Measurements from ENCODE around the gene ASAP2.

ASAP2 gene

GRCh38 chr2:9217838-9218770 lies 11.5 kb downstream of the ASAP2 start:
- H3K4me3 ChIP-seq (ENCODE audit: low read depth, low read length): no peak overlapping the region
- TF ChIP-seq CTCF (IDR thresholded peaks at IDR 0.05; ENCODE audit: insufficient read depth, low read depth, low read length, missing control alignments): no peak
- DNase-seq (ENCODE audit: low read depth): no peak

GRCh38 chr2:9219027-9219445 lies 12.4 kb downstream of the ASAP2 start:
- DNase-seq (ENCODE audit: low read depth): no peak
- H3K4me3 ChIP-seq (ENCODE audit: low read depth, low read length): no peak overlapping the region
- TF ChIP-seq CTCF (IDR thresholded peaks at IDR 0.05; ENCODE audit: insufficient read depth, low read depth, low read length, missing control alignments): no peak

GRCh38 chr2:9220201-9220600 lies 13.6 kb downstream of the ASAP2 start:
- no peak for DNase-seq (ENCODE audit: low read depth)
- H3K4me3 ChIP-seq (ENCODE audit: low read depth, low read length): no peak overlapping the region
- no peak for TF ChIP-seq CTCF (IDR thresholded peaks at IDR 0.05; ENCODE audit: insufficient read depth, low read depth, low read length, missing control alignments)

GRCh38 chr2:9221223-9221622 lies 14.6 kb downstream of the ASAP2 start:
- no peak for DNase-seq (ENCODE audit: low read depth)
- TF ChIP-seq CTCF (IDR thresholded peaks at IDR 0.05; ENCODE audit: insufficient read depth, low read depth, low read length, missing control alignments): no peak
- H3K4me3 ChIP-seq (ENCODE audit: low read depth, low read length): no peak overlapping the region

GRCh38 chr2:9222239-9222892 lies 15.8 kb downstream of the ASAP2 start:
- TF ChIP-seq CTCF (IDR thresholded peaks at IDR 0.05; ENCODE audit: insufficient read depth, low read depth, low read length, missing control alignments): no peak
- no peak overlapping the region for H3K4me3 ChIP-seq (ENCODE audit: low read depth, low read length)
- no peak for DNase-seq (ENCODE audit: low read depth)

- H3K4me3 ChIP-seq (ENCODE audit: low read depth, low read length): no peak overlapping the region
- no peak for DNase-seq (ENCODE audit: low read depth)
- no peak for TF ChIP-seq CTCF (IDR thresholded peaks at IDR 0.05; ENCODE audit: insufficient read depth, low read depth, low read length, missing control alignments)
Observed at GRCh38 chr2:9222893-9223287, 16.3 kb downstream of the ASAP2 start.
